Measurements from ENCODE around the gene CRY2.
A peak's percentile ranks its signal among the peaks of the same experiment; 100 is the strongest.

CRY2 gene

DNA sequence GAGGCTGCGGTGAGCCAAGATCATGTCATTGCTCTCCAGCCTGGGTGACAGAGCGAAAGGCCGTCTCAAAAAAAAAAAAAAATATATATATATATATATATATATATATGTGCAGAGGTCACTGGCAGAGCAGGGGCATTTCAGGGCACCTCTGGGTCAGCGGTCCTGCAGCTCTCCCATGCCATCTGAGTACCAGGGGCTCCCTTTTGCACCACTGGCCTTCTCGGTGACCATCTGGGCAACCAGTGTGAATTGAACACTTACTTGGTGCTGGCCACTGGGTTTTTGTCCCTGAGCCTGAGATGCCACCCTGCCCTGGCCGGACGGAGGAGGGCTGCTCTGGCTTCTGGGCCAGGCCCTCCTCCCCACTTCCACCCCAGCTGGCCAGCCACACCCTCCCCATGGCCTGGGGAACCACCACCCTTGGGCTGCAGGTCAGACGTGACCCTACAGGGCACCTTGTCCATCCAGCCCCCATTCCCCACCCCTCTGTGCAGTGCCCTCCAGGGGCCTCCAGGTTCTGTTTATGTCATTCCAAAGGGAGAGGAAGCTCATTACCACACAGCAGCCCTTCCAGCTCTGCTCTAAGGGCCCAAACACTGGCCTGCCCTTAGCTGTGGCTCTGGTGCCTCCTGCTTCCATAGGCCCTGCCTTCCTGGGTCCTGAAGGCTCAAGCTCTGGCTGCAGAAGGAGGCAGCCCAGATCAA lies 48.4 kb downstream of the CRY2 start:
- Histone ChIP-seq H3K27ac (replicated peaks; ENCODE audit: low read length) (no peak overlapping the region), H3K9me3 (replicated peaks in 1 of 2; ENCODE audit: control insufficient read depth in 2 of 2, insufficient read depth in 1 of 2, low read depth in 1 of 2, low read length in 2 of 2) (peaks cover 0 to 1% of the 10 kb centered on the region in 2 donors)

GRCh38 chr11:45896422-45896984 lies 49.2 kb downstream of the CRY2 start:
- no peak overlapping the region for H4K91ac ChIP-seq (ENCODE audit: low read depth, low read length, poor library complexity)
- peak overlapping the region; percentile 62 for H3K27ac ChIP-seq (replicated peaks; ENCODE audit: low read length)
- no peak overlapping the region for H3K4me3 ChIP-seq (ENCODE audit: low read length in 2 of 2)
- H3K4ac ChIP-seq (ENCODE audit: low read length): no peak overlapping the region
- H3K4me1 ChIP-seq (ENCODE audit: control insufficient read depth in 2 of 2, insufficient read depth in 1 of 2, low read depth in 1 of 2, low read length in 2 of 2): peaks cover 31 to 43% of the 10 kb centered on the region in 2 donors
- no peak overlapping the region for H3K14ac ChIP-seq (ENCODE audit: low read length)
- H3K9me3 ChIP-seq (replicated peaks in 1 of 2; ENCODE audit: control insufficient read depth in 2 of 2, insufficient read depth in 1 of 2, low read depth in 1 of 2, low read length in 2 of 2): peaks cover 0 to 1% of the 10 kb centered on the region in 2 donors
- no peaks in the 10 kb centered on the region for H3K36me3 ChIP-seq (replicated peaks in 1 of 2; ENCODE audit: control insufficient read depth in 2 of 2, insufficient read depth in 2 of 2, low read length in 2 of 2)
- H2AFZ ChIP-seq (ENCODE audit: low read length): peak overlapping the region; percentile 79
- H3K9ac ChIP-seq (ENCODE audit: low read depth, low read length, poor library complexity): no peak overlapping the region
- H4K8ac ChIP-seq (ENCODE audit: low read depth, low read length): no peak overlapping the region
- H3K4me2 ChIP-seq (ENCODE audit: insufficient read depth, low read length, poor library complexity, severe bottlenecking): peak overlapping the region; percentile 30
- DNase-seq (ENCODE audit: low spot score): peak; percentile 48
- peak overlapping the region; percentile 82 for H3K18ac ChIP-seq (ENCODE audit: low read length)
- H2BK5ac ChIP-seq (ENCODE audit: low read length): no peak overlapping the region
- no peak overlapping the region for H2AK5ac ChIP-seq (ENCODE audit: low read depth, low read length)
- no peak overlapping the region for H2BK15ac ChIP-seq (ENCODE audit: low read length)
- H3K23ac ChIP-seq (ENCODE audit: low read depth, low read length, poor library complexity): peak overlapping the region; percentile 2
- peaks cover 3% of the 10 kb centered on the region for H3K79me1 ChIP-seq (ENCODE audit: low read depth, low read length)
- WGBS, 2 donors (ENCODE audit: extremely low coverage in 2 of 2, insufficient read length in 2 of 2, insufficient replicate concordance in 1 of 2): no CpG with 5 or more reads among the region's 19 CpGs
- H3K27me3 ChIP-seq (ENCODE audit: control insufficient read depth in 3 of 3, insufficient read depth in 3 of 3, low read depth in 1 of 3, low read length in 3 of 3): peaks cover 0 to 27% (median 7%) of the 10 kb centered on the region in 3 experiments
- H2BK120ac ChIP-seq (ENCODE audit: low read depth, low read length): no peak overlapping the region
- H2BK12ac ChIP-seq (ENCODE audit: low read length): no peak overlapping the region

More for the DNA sequence above, 48.4 kb downstream of the CRY2 start:
- WGBS, 2 donors (ENCODE audit: extremely low coverage in 2 of 2, insufficient read length in 2 of 2, insufficient replicate concordance in 1 of 2): no CpG with 5 or more reads among the region's 8 CpGs
- Histone ChIP-seq H3K4me3 (ENCODE audit: low read length in 2 of 2) (no peak overlapping the region), H2BK5ac (ENCODE audit: low read length) (no peak overlapping the region), H4K91ac (ENCODE audit: low read depth, low read length, poor library complexity) (no peak overlapping the region), H3K4ac (ENCODE audit: low read length) (peak overlapping the region; percentile 4), H3K36me3 (replicated peaks in 1 of 2; ENCODE audit: control insufficient read depth in 2 of 2, insufficient read depth in 2 of 2, low read length in 2 of 2) (no peaks in the 10 kb centered on the region), H3K9ac (ENCODE audit: low read depth, low read length, poor library complexity) (no peak overlapping the region), H4K8ac (ENCODE audit: low read depth, low read length) (no peak overlapping the region), H3K79me1 (ENCODE audit: low read depth, low read length) (peaks cover 3% of the 10 kb centered on the region), H2AFZ (ENCODE audit: low read length) (peak overlapping the region; percentile 79), H3K23ac (ENCODE audit: low read depth, low read length, poor library complexity) (peak overlapping the region; percentile 81), H3K27me3 (ENCODE audit: control insufficient read depth in 3 of 3, insufficient read depth in 3 of 3, low read depth in 1 of 3, low read length in 3 of 3) (peaks cover 0 to 30% (median 5%) of the 10 kb centered on the region in 3 experiments), H3K4me2 (ENCODE audit: insufficient read depth, low read length, poor library complexity, severe bottlenecking) (no peak overlapping the region), H3K18ac (ENCODE audit: low read length) (peak overlapping the region; percentile 69), H2BK120ac (ENCODE audit: low read depth, low read length) (no peak overlapping the region), H2BK15ac (ENCODE audit: low read length) (peak overlapping the region; percentile 19), H3K14ac (ENCODE audit: low read length) (no peak overlapping the region), H3K4me1 (ENCODE audit: control insufficient read depth in 2 of 2, insufficient read depth in 1 of 2, low read depth in 1 of 2, low read length in 2 of 2) (peaks cover 24 to 35% of the 10 kb centered on the region in 2 donors), H2AK5ac (ENCODE audit: low read depth, low read length) (peak overlapping the region; percentile 6), H2BK12ac (ENCODE audit: low read length) (peak overlapping the region; percentile 81)
- no peak for DNase-seq (ENCODE audit: low spot score)

GRCh38 chr11:45897556-45897955 lies 50.3 kb downstream of the CRY2 start:
- H3K4me3 ChIP-seq (ENCODE audit: low read length in 2 of 2): no peak overlapping the region
- H3K18ac ChIP-seq (ENCODE audit: low read length): peak overlapping the region; percentile 5
- H3K27ac ChIP-seq (replicated peaks; ENCODE audit: low read length): no peak overlapping the region
- no peak overlapping the region for H2BK120ac ChIP-seq (ENCODE audit: low read depth, low read length)
- H2AFZ ChIP-seq (ENCODE audit: low read length): no peak overlapping the region
- DNase-seq (ENCODE audit: low spot score): no peak
- no peak overlapping the region for H3K4ac ChIP-seq (ENCODE audit: low read length)
- H3K4me1 ChIP-seq (ENCODE audit: control insufficient read depth in 2 of 2, insufficient read depth in 1 of 2, low read depth in 1 of 2, low read length in 2 of 2): peaks cover 33 to 45% of the 10 kb centered on the region in 2 donors
- H4K91ac ChIP-seq (ENCODE audit: low read depth, low read length, poor library complexity): no peak overlapping the region
- no peak overlapping the region for H3K14ac ChIP-seq (ENCODE audit: low read length)
- H2BK12ac ChIP-seq (ENCODE audit: low read length): no peak overlapping the region
- H4K8ac ChIP-seq (ENCODE audit: low read depth, low read length): no peak overlapping the region
- H3K27me3 ChIP-seq (ENCODE audit: control insufficient read depth in 3 of 3, insufficient read depth in 3 of 3, low read depth in 1 of 3, low read length in 3 of 3): peaks cover 0 to 23% (median 7%) of the 10 kb centered on the region in 3 experiments
- peaks cover 2 to 4% of the 10 kb centered on the region in 2 donors for H3K36me3 ChIP-seq (replicated peaks in 1 of 2; ENCODE audit: control insufficient read depth in 2 of 2, insufficient read depth in 2 of 2, low read length in 2 of 2)
- H2BK5ac ChIP-seq (ENCODE audit: low read length): no peak overlapping the region
- peaks cover 0 to 1% of the 10 kb centered on the region in 2 donors for H3K9me3 ChIP-seq (replicated peaks in 1 of 2; ENCODE audit: control insufficient read depth in 2 of 2, insufficient read depth in 1 of 2, low read depth in 1 of 2, low read length in 2 of 2)
- peak overlapping the region; percentile 22 for H2AK5ac ChIP-seq (ENCODE audit: low read depth, low read length)
- no peak overlapping the region for H3K4me2 ChIP-seq (ENCODE audit: insufficient read depth, low read length, poor library complexity, severe bottlenecking)
- peaks cover 3% of the 10 kb centered on the region for H3K79me1 ChIP-seq (ENCODE audit: low read depth, low read length)
- no CpG with 5 or more reads among the region's 6 CpGs for WGBS, 2 donors (ENCODE audit: extremely low coverage in 2 of 2, insufficient read length in 2 of 2, insufficient replicate concordance in 1 of 2)
- no peak overlapping the region for H3K9ac ChIP-seq (ENCODE audit: low read depth, low read length, poor library complexity)
- H3K23ac ChIP-seq (ENCODE audit: low read depth, low read length, poor library complexity): no peak overlapping the region
- H2BK15ac ChIP-seq (ENCODE audit: low read length): no peak overlapping the region

DNA sequence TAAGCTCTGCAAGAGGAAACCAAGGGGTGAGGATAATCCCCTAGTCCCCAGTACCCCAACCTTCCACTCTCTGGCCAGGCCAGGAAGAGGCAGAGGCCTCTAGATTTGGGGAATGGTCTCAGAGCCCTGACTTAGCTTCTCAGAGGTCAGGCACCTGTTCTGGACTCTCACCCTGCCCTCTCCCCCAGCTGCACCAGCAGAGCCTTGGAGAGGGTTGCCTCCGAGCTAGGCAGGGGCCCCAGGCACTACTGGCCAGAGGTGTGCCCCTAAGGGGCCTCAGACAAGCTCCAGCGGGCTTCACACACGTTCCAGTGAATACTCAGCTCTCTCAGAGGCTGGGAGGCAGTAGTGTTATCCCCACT lies 51.8 kb downstream of the CRY2 start:
- Histone ChIP-seq H3K79me1 (ENCODE audit: low read depth, low read length) (peaks cover 3% of the 10 kb centered on the region), H3K14ac (ENCODE audit: low read length) (no peak overlapping the region)
- WGBS, 2 donors (ENCODE audit: extremely low coverage in 2 of 2, insufficient read length in 2 of 2, insufficient replicate concordance in 1 of 2): no CpG with 5 or more reads among the region's 3 CpGs

More for the DNA sequence above, 51.8 kb downstream of the CRY2 start:
- Histone ChIP-seq H3K4ac (ENCODE audit: low read length) (no peak overlapping the region), H3K4me3 (ENCODE audit: low read length in 2 of 2) (peak overlapping the region in 1 of 2 donors; percentile 79), H3K4me1 (ENCODE audit: control insufficient read depth in 2 of 2, insufficient read depth in 1 of 2, low read depth in 1 of 2, low read length in 2 of 2) (peaks cover 32 to 43% of the 10 kb centered on the region in 2 donors), H3K18ac (ENCODE audit: low read length) (peak overlapping the region; percentile 62), H2AFZ (ENCODE audit: low read length) (peak overlapping the region; percentile 93), H4K91ac (ENCODE audit: low read depth, low read length, poor library complexity) (no peak overlapping the region), H2AK5ac (ENCODE audit: low read depth, low read length) (peak overlapping the region; percentile 78), H2BK5ac (ENCODE audit: low read length) (peak overlapping the region; percentile 10), H3K27me3 (ENCODE audit: control insufficient read depth in 3 of 3, insufficient read depth in 3 of 3, low read depth in 1 of 3, low read length in 3 of 3) (peaks cover 0 to 10% (median 7%) of the 10 kb centered on the region in 3 experiments), H3K9ac (ENCODE audit: low read depth, low read length, poor library complexity) (no peak overlapping the region), H3K4me2 (ENCODE audit: insufficient read depth, low read length, poor library complexity, severe bottlenecking) (peak overlapping the region; percentile 86), H4K8ac (ENCODE audit: low read depth, low read length) (no peak overlapping the region), H2BK12ac (ENCODE audit: low read length) (no peak overlapping the region), H3K36me3 (replicated peaks in 1 of 2; ENCODE audit: control insufficient read depth in 2 of 2, insufficient read depth in 2 of 2, low read length in 2 of 2) (peaks cover 10 to 18% of the 10 kb centered on the region in 2 donors), H3K27ac (replicated peaks; ENCODE audit: low read length) (peak overlapping the region; percentile 64), H3K9me3 (replicated peaks in 1 of 2; ENCODE audit: control insufficient read depth in 2 of 2, insufficient read depth in 1 of 2, low read depth in 1 of 2, low read length in 2 of 2) (peaks cover 0 to 1% of the 10 kb centered on the region in 2 donors), H3K23ac (ENCODE audit: low read depth, low read length, poor library complexity) (peak overlapping the region; percentile 31), H2BK120ac (ENCODE audit: low read depth, low read length) (no peak overlapping the region), H2BK15ac (ENCODE audit: low read length) (peak overlapping the region; percentile 27)
- DNase-seq (ENCODE audit: low spot score): no peak
